AG09319 (cell line): ENCODE data around the gene ASF1B.

Source experiments
- DNase-seq: peaks from one replicate; pipeline ENCODE4 v3.0.0-alpha.2; 2010; ENCODE audit warnings: low read depth; ENCODE audit errors: extremely low read depth
- TF ChIP-seq, protein P1 (sequence below): IDR thresholded peaks from 2 replicates; pipeline ENCODE4 v1.5.1; 2011; ENCODE audit warnings: low read depth, mild to moderate bottlenecking, inconsistent platforms, low read length, moderate library complexity

Gene ASF1B

DNA sequence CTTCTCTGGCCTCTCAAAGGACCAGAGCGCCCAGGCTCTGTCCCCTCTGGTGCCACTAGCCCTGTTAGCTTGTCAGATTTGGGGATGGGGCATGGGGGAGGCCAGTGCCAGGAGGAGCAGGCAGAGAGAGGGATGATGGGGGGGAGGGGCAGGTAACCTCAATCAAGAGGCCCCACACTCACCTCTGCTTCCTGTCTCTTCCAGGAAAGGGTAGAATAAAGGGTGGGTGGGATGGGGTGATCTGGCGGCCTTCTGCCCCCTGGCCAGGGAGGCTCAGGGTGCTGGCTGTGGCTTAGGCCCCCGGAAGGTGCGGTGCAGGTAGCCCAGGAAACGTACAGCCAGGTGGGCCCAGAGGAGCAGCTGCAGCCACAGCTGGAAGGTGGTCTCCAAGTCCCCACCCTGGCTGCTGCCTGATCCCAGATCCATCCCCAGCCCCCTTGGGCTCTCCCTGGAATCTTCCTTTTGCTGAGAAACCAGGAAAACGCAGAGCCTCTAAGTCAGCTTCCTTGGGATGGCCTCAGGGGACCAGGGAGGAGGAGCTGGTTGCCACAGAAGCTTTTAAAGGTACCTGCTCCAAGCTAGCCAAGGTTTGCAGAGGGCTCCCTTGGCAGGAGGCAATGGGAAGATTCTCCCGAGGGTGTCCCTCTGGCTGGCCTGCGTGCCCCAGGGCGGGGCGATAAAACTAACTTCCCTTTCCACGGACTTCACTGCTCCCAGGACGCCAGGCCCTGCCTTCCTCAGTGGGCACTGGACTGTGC is 24.2 kb downstream of the ASF1B start:
- no peak for DNase-seq
- TF ChIP-seq, protein P1, sequence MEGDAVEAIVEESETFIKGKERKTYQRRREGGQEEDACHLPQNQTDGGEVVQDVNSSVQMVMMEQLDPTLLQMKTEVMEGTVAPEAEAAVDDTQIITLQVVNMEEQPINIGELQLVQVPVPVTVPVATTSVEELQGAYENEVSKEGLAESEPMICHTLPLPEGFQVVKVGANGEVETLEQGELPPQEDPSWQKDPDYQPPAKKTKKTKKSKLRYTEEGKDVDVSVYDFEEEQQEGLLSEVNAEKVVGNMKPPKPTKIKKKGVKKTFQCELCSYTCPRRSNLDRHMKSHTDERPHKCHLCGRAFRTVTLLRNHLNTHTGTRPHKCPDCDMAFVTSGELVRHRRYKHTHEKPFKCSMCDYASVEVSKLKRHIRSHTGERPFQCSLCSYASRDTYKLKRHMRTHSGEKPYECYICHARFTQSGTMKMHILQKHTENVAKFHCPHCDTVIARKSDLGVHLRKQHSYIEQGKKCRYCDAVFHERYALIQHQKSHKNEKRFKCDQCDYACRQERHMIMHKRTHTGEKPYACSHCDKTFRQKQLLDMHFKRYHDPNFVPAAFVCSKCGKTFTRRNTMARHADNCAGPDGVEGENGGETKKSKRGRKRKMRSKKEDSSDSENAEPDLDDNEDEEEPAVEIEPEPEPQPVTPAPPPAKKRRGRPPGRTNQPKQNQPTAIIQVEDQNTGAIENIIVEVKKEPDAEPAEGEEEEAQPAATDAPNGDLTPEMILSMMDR: no peak

DNA sequence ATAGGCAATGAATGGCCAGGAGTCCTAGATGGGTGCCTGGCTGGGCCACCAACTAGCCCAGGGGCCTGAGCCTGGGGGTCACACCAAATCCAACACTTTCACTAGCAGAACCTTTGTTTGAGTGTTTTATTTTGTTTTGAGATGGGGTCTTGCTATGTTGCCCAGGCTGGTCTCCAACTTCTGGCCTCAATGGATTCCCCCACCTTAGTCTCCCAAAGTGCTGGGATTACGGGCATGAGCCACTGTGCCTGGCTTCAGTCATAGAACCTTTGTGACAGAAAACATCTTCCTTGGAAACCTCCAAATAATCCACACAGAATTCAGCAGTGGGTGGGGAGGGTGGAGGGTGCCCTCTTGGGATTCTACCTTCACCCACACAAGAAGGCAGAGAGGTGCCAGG is 24.9 kb downstream of the ASF1B start:
- TF ChIP-seq, protein P1: no peak
- DNase-seq: no peak

DNA sequence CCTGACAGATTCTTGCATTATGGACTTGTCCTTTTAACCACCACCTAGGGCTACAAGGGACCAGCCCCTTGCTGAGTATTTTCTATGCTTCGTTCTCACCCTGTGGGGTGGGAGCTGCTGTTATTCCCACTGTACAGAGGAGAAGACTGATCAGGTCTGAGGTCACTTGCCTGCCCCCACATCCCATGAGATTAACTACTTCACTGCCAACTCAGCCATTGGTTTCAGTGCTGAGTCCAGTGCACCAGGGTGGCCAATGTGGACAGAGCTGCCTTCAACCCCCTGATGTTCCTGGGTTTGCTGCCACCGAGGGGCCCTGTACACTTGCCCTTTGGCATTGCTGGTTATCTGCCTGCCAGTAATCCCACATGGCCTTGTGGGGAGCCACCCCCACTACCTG is 25.7 kb downstream of the ASF1B start:
- TF ChIP-seq, protein P1: no peak
- no peak for DNase-seq

DNA sequence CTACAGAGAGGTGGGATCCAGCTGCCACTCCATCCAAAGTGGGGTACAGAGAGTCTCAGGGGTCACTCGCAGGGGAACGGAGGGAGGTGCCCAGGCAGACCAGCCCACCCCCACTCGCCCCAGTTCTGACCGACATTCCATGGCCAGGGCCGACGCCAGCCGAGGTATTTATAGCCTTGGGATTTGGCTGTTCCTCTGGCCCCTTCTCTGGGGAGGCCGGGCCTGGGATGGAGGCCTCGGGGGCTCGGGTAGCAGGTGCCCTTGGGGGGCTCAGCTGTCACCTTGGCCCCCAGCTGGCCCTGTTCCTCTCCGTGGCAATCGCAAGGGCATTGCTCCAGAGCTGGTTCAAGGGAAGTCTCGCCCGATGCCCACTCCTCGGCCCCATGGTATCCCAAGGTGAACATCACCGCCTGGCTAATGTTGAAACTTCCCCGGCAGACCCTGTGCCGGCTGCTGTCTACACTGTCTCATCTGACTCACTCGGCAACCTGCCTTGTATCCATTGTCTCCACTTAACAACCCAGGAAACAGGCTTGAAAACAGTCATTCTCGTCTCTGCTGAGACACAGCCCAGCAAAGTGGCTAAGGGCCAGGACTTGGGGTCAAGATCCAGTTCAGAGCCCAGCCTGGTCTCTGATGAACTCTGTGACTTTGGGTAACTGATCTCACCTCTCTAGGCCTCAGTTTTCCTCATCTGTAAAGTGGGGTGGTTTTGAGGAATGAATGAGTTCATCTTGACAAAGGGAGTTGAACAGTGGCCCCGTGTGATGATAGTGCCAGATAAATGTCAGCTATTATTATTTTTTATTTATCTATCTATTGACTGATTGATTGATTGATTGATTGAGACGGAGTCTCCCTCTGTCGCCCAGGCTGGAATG is 28.6 kb downstream of the ASF1B start:
- DNase-seq: no peak

DNA sequence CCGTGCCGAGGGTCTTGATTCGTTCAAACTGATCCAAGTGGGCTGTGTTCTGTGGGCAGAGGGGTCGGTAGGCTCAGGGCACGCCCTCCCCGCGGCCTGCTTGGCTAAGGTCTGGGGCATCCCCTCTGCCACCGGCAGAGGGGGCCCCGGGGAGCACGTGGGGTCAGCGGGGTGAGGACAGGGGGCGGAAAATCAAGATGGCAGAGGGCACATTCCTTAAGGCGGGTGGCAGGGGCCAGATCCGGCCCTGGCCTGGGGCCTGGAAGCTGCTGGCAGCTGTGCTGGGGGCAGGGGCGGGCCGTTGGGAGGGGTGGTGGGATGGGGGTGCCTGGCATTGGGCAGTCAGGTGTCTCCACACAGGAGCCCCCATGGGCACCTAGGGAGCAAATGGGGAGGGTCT is 29.5 kb downstream of the ASF1B start:
- DNase-seq: no peak
- TF ChIP-seq, protein P1: no peak

More for the DNA sequence above, 28.6 kb downstream of the ASF1B start:
- TF ChIP-seq, protein P1: no peak

DNA sequence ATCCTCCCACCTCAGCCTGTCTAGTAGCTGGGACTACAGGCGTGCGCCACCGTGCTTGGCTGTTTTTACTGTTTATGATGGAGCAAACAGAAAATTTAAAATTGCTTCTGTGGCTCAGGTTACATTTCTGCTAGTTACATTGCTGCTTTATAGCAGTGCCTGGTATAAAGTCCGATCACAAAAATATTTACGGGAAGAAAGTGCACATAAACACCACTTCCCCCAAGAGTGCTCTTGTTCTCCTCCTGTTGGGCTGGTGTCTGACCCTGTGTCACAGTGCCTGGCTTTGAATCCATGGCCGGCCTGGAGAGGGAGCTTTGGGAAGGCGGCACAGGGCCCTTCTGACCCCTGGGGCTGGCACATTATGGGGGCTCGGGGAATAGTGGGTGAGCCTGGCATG is 30.7 kb downstream of the ASF1B start:
- no peak for DNase-seq
- TF ChIP-seq, protein P1: no peak

DNA sequence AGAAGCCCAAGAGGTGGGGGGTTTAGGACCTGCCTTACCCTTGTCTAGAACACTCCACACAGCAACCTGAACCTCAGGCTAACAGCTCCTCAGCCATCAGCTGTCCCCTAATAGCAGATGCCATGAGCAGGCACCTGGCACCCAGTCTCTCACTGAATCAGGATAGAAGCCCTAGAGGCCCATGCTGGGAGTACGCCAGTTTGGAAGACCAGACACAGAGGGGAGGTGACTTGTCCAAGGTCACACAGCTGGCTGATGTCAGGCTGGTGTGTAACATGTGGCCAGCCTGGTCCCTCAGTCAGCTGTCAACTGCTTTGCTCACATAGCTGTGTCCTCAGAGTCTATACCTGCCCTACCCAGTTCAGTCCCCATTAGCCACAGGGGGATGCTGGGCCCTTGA is 33.1 kb downstream of the ASF1B start:
- DNase-seq: no peak
- TF ChIP-seq, protein P1: no peak
